HEK293 (cell line): ENCODE results near the gene GMPR.

Experiments
- CTCF ChIA-PET: fragments of 350-600 bp; formaldehyde crosslinking; extraction: SDS; loops from one replicate; lab custom pipeline; 2021; ENCODE audit warnings: antibody characterized with exemption; lab: Yijun Ruan, JAX
- POLR2A ChIA-PET: fragments of 300-600 bp; formaldehyde crosslinking; extraction: SDS; loops from one replicate; lab custom pipeline; 2020; ENCODE audit warnings: antibody characterized with exemption, inconsistent platforms; lab: Yijun Ruan, JAX
- H3K27ac ChIP-seq: fragments of 200-500 bp; sonication (Bioruptor generic); 2 replicates; pipeline ENCODE4 v1.5.1; 2014; ENCODE audit warnings: low read depth, low read length, control low read depth, inconsistent platforms; ENCODE audit errors: extremely low read depth
- H3K36me3 ChIP-seq, 2 experiments: fragments of 200-500 bp in 1 of 2; sonication (Bioruptor generic) in 1 of 2; 1 replicate in 1 of 2; 2 replicates in 1 of 2; pipeline ENCODE4 v1.5.1; 2014 to 2017; ENCODE audit warnings: inconsistent platforms in 2 of 2, low read length in 2 of 2; ENCODE audit not compliant: control insufficient read depth in 2 of 2, insufficient read depth in 1 of 2
- H3K4me1 ChIP-seq: fragments of 200-500 bp; sonication (Bioruptor generic); 2 replicates; pipeline ENCODE4 v1.5.1; 2014; ENCODE audit warnings: mild to moderate bottlenecking, low read length, inconsistent platforms; ENCODE audit not compliant: control insufficient read depth, insufficient read depth
- H3K4me3 ChIP-seq: 2 replicates; pipeline ENCODE4 v1.5.1; 2011; ENCODE audit warnings: low read depth, mild to moderate bottlenecking, control low read depth, low read length, moderate library complexity
- H3K9me3 ChIP-seq: fragments of 200-500 bp; sonication (Bioruptor generic); 2 replicates; pipeline ENCODE4 v1.5.1; 2014; ENCODE audit warnings: low read depth, low read length, inconsistent platforms; ENCODE audit not compliant: control insufficient read depth, insufficient read depth
- FEZF1 ChIP-seq: fragments of 450-650 bp; formaldehyde crosslinking; IDR thresholded peaks from 2 replicates; pipeline ENCODE4 v1.5.1; 2016; ENCODE audit warnings: missing biosample characterization, missing genetic modification characterization
- SETDB1 ChIP-seq: IDR thresholded peaks from one replicate; pipeline ENCODE4 v1.6.1; 2017; ENCODE audit warnings: mild to moderate bottlenecking, low read length, moderate library complexity, mixed read lengths; ENCODE audit not compliant: insufficient read length
- TRIM28 ChIP-seq: IDR thresholded peaks from 2 replicates; pipeline ENCODE4 v1.6.1; 2011; ENCODE audit warnings: low read length, control low read depth, borderline replicate concordance
- YY2 ChIP-seq: fragments of 450-650 bp; formaldehyde crosslinking; IDR thresholded peaks from 2 replicates; pipeline ENCODE4 v1.5.1; 2016; ENCODE audit warnings: missing biosample characterization, missing genetic modification characterization
- ZBTB8A ChIP-seq: fragments of 450-650 bp; formaldehyde crosslinking; IDR thresholded peaks from 2 replicates; pipeline ENCODE4 v1.5.1; 2016; ENCODE audit warnings: missing biosample characterization, missing genetic modification characterization
- ZNF10 ChIP-seq: fragments of 450-650 bp; formaldehyde crosslinking; IDR thresholded peaks from 2 replicates; pipeline ENCODE4 v1.5.1; 2017; ENCODE audit warnings: missing biosample characterization, missing genetic modification characterization
- ZNF138 ChIP-seq: fragments of 450-650 bp; formaldehyde crosslinking; IDR thresholded peaks from 2 replicates; pipeline ENCODE4 v1.5.1; 2016; ENCODE audit warnings: missing biosample characterization, missing genetic modification characterization, borderline replicate concordance
- ZNF146 ChIP-seq: fragments of 450-650 bp; formaldehyde crosslinking; IDR thresholded peaks from 2 replicates; pipeline ENCODE4 v1.5.1; 2016; ENCODE audit warnings: missing biosample characterization, missing genetic modification characterization
- ZNF2 ChIP-seq: fragments of 450-650 bp; formaldehyde crosslinking; IDR thresholded peaks from 2 replicates; pipeline ENCODE4 v1.5.1; 2016; ENCODE audit warnings: missing biosample characterization, missing genetic modification characterization
- ZNF302 ChIP-seq: fragments of 450-650 bp; formaldehyde crosslinking; IDR thresholded peaks from 2 replicates; pipeline ENCODE4 v1.5.1; 2016; ENCODE audit warnings: missing biosample characterization, missing genetic modification characterization, low read depth
- ZNF311 ChIP-seq: fragments of 450-650 bp; formaldehyde crosslinking; IDR thresholded peaks from 2 replicates; pipeline ENCODE4 v1.5.1; 2017; ENCODE audit warnings: missing biosample characterization, missing genetic modification characterization, borderline replicate concordance
- ZNF521 ChIP-seq: fragments of 450-650 bp; formaldehyde crosslinking; IDR thresholded peaks from 2 replicates; pipeline ENCODE4 v1.5.1; 2017; ENCODE audit warnings: missing biosample characterization, mild to moderate bottlenecking, missing genetic modification characterization
- ZNF529 ChIP-seq: fragments of 450-650 bp; formaldehyde crosslinking; IDR thresholded peaks from 2 replicates; pipeline ENCODE4 v1.5.1; 2017; ENCODE audit warnings: missing genetic modification characterization, missing biosample characterization; ENCODE audit not compliant: insufficient replicate concordance
- ZNF558 ChIP-seq: fragments of 450-650 bp; formaldehyde crosslinking; IDR thresholded peaks from 2 replicates; pipeline ENCODE4 v1.5.1; 2016; ENCODE audit warnings: missing biosample characterization, missing genetic modification characterization
- ZNF707 ChIP-seq: fragments of 450-650 bp; formaldehyde crosslinking; IDR thresholded peaks from 2 replicates; pipeline ENCODE4 v1.5.1; 2016; ENCODE audit warnings: missing biosample characterization, missing genetic modification characterization
- ZNF776 ChIP-seq: fragments of 450-650 bp; formaldehyde crosslinking; IDR thresholded peaks from 2 replicates; pipeline ENCODE4 v1.5.0; 2017; ENCODE audit warnings: missing biosample characterization, missing genetic modification characterization, borderline replicate concordance
- ZNF830 ChIP-seq: fragments of 450-650 bp; IDR thresholded peaks from 2 replicates; pipeline ENCODE4 v1.5.0; 2018; ENCODE audit warnings: missing biosample characterization, missing genetic modification characterization, low read depth, mild to moderate bottlenecking, moderate library complexity
- TF ChIP-seq, protein P1 (sequence below): fragments of 450-650 bp; formaldehyde crosslinking; IDR thresholded peaks from 2 replicates; pipeline ENCODE4 v1.5.1; 2017; ENCODE audit warnings: missing biosample characterization, mild to moderate bottlenecking, missing genetic modification characterization, moderate library complexity
- TF ChIP-seq, protein P2 (sequence below): fragments of 450-650 bp; formaldehyde crosslinking; IDR thresholded peaks from 2 replicates; pipeline ENCODE4 v1.5.1; 2016; ENCODE audit warnings: missing biosample characterization, missing genetic modification characterization, low read depth
- TF ChIP-seq, protein P3 (sequence below): fragments of 450-650 bp; formaldehyde crosslinking; IDR thresholded peaks from 2 replicates; pipeline ENCODE4 v1.5.1; 2016; ENCODE audit warnings: missing biosample characterization, missing genetic modification characterization
- TF ChIP-seq, protein P4 (sequence below): fragments of 450-650 bp; formaldehyde crosslinking; IDR thresholded peaks from 2 replicates; pipeline ENCODE4 v1.5.1; 2017; ENCODE audit warnings: missing biosample characterization, missing genetic modification characterization
- TF ChIP-seq, protein P5 (sequence below): fragments of 450-650 bp; formaldehyde crosslinking; IDR thresholded peaks from 2 replicates; pipeline ENCODE4 v1.5.1; 2016; ENCODE audit warnings: missing biosample characterization, missing genetic modification characterization, borderline replicate concordance

The GMPR gene

DNA sequence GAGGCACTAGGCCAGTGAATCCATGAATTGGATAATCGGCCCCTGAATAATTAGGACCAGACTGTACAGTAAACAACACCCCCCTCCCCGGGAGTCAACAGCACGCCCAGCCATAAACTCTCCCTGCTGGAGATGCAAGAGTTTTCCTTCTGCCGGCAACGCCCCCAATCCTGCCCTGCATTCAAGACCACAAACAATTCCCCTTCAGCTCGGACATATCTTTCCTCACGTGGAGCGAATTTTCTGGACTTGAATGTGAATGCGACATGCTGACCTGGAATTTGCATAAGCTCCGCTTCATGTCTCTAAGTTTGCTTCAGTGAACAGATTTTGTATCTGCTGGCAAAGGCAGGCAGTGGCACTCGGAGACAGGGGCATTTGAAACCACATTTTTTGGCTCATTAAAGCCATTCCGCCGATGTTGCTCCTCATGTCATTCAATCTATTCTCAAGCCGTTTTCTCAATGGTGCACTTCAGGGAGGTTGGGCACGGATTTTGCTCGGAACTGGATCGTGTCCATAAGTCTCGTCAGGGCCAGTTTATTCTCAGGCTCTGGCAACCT lies 38.0 kb upstream of the GMPR start (continued):
- TF ChIP-seq, protein P1, sequence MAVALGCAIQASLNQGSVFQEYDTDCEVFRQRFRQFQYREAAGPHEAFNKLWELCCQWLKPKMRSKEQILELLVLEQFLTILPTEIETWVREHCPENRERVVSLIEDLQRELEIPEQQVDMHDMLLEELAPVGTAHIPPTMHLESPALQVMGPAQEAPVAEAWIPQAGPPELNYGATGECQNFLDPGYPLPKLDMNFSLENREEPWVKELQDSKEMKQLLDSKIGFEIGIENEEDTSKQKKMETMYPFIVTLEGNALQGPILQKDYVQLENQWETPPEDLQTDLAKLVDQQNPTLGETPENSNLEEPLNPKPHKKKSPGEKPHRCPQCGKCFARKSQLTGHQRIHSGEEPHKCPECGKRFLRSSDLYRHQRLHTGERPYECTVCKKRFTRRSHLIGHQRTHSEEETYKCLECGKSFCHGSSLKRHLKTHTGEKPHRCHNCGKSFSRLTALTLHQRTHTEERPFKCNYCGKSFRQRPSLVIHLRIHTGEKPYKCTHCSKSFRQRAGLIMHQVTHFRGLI (tag by site-specific recombination) = peak; percentile 81
- TF ChIP-seq ZNF138 (tag by site-specific recombination) = no peak
- TF ChIP-seq ZBTB8A (tag by site-specific recombination) = no peak

DNA sequence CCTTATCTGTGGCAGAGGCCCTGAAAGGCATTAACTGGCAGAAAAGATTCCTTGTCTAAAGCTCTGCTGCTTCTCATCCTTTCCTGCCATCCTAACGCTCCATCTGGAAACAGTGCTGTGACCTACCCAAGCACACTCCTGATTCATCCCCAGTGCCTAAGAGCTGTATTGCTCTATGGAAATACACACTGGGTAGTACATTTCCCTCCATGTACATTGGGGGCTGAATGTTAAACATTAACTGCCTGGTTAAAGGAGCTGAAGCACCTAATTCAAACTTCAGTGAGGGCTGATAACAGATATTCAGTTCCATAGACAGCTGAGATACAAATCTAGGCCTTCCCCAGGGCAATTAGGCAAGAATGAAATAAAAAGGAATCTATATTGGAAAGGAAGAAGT lies 36.7 kb upstream of the GMPR start:
- Histone ChIP-seq H3K4me1 (peaks cover 18% of the 10 kb centered on the region), H3K9me3 (no peaks in the 10 kb centered on the region), H3K27ac (no peak overlapping the region), H3K4me3 (no peak overlapping the region), H3K36me3 (no peaks in the 10 kb centered on the region)
- TF ChIP-seq ZNF2 (tag by site-specific recombination) (no peak), ZNF830 (tag by site-specific recombination) (no peak), ZNF146 (tag by site-specific recombination) (no peak), ZNF707 (no peak), YY2 (no peak), ZNF302 (tag by site-specific recombination) (no peak), SETDB1 (no peak), FEZF1 (tag by site-specific recombination) (no peak), ZNF558 (tag by site-specific recombination) (no peak), ZNF776 (tag by site-specific recombination) (no peak), ZNF529 (tag by site-specific recombination) (no peak), TRIM28 (no peak), ZNF521 (tag by site-specific recombination) (no peak), ZNF10 (no peak), ZNF311 (no peak)
- TF ChIP-seq, protein P2, sequence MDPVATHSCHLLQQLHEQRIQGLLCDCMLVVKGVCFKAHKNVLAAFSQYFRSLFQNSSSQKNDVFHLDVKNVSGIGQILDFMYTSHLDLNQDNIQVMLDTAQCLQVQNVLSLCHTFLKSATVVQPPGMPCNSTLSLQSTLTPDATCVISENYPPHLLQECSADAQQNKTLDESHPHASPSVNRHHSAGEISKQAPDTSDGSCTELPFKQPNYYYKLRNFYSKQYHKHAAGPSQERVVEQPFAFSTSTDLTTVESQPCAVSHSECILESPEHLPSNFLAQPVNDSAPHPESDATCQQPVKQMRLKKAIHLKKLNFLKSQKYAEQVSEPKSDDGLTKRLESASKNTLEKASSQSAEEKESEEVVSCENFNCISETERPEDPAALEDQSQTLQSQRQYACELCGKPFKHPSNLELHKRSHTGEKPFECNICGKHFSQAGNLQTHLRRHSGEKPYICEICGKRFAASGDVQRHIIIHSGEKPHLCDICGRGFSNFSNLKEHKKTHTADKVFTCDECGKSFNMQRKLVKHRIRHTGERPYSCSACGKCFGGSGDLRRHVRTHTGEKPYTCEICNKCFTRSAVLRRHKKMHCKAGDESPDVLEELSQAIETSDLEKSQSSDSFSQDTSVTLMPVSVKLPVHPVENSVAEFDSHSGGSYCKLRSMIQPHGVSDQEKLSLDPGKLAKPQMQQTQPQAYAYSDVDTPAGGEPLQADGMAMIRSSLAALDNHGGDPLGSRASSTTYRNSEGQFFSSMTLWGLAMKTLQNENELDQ (tag by site-specific recombination) = no peak
- TF ChIP-seq, protein P3, sequence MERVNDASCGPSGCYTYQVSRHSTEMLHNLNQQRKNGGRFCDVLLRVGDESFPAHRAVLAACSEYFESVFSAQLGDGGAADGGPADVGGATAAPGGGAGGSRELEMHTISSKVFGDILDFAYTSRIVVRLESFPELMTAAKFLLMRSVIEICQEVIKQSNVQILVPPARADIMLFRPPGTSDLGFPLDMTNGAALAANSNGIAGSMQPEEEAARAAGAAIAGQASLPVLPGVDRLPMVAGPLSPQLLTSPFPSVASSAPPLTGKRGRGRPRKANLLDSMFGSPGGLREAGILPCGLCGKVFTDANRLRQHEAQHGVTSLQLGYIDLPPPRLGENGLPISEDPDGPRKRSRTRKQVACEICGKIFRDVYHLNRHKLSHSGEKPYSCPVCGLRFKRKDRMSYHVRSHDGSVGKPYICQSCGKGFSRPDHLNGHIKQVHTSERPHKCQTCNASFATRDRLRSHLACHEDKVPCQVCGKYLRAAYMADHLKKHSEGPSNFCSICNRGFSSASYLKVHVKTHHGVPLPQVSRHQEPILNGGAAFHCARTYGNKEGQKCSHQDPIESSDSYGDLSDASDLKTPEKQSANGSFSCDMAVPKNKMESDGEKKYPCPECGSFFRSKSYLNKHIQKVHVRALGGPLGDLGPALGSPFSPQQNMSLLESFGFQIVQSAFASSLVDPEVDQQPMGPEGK (tag by site-specific recombination) = no peak
- TF ChIP-seq, protein P4, sequence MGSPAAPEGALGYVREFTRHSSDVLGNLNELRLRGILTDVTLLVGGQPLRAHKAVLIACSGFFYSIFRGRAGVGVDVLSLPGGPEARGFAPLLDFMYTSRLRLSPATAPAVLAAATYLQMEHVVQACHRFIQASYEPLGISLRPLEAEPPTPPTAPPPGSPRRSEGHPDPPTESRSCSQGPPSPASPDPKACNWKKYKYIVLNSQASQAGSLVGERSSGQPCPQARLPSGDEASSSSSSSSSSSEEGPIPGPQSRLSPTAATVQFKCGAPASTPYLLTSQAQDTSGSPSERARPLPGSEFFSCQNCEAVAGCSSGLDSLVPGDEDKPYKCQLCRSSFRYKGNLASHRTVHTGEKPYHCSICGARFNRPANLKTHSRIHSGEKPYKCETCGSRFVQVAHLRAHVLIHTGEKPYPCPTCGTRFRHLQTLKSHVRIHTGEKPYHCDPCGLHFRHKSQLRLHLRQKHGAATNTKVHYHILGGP = no peak
- TF ChIP-seq, protein P5, sequence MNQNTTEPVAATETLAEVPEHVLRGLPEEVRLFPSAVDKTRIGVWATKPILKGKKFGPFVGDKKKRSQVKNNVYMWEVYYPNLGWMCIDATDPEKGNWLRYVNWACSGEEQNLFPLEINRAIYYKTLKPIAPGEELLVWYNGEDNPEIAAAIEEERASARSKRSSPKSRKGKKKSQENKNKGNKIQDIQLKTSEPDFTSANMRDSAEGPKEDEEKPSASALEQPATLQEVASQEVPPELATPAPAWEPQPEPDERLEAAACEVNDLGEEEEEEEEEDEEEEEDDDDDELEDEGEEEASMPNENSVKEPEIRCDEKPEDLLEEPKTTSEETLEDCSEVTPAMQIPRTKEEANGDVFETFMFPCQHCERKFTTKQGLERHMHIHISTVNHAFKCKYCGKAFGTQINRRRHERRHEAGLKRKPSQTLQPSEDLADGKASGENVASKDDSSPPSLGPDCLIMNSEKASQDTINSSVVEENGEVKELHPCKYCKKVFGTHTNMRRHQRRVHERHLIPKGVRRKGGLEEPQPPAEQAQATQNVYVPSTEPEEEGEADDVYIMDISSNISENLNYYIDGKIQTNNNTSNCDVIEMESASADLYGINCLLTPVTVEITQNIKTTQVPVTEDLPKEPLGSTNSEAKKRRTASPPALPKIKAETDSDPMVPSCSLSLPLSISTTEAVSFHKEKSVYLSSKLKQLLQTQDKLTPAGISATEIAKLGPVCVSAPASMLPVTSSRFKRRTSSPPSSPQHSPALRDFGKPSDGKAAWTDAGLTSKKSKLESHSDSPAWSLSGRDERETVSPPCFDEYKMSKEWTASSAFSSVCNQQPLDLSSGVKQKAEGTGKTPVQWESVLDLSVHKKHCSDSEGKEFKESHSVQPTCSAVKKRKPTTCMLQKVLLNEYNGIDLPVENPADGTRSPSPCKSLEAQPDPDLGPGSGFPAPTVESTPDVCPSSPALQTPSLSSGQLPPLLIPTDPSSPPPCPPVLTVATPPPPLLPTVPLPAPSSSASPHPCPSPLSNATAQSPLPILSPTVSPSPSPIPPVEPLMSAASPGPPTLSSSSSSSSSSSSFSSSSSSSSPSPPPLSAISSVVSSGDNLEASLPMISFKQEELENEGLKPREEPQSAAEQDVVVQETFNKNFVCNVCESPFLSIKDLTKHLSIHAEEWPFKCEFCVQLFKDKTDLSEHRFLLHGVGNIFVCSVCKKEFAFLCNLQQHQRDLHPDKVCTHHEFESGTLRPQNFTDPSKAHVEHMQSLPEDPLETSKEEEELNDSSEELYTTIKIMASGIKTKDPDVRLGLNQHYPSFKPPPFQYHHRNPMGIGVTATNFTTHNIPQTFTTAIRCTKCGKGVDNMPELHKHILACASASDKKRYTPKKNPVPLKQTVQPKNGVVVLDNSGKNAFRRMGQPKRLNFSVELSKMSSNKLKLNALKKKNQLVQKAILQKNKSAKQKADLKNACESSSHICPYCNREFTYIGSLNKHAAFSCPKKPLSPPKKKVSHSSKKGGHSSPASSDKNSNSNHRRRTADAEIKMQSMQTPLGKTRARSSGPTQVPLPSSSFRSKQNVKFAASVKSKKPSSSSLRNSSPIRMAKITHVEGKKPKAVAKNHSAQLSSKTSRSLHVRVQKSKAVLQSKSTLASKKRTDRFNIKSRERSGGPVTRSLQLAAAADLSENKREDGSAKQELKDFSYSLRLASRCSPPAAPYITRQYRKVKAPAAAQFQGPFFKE (tag by site-specific recombination) = no peak
- ChIA-PET POLR2A (interaction anchor here (1.4 to 1.6 kb wide), 2 partner anchors 73 kb away, joined by 4 to 8 read pairs; partner anchors contain the start of gene MYLIP), CTCF (interaction anchor here (0.5 to 2.9 kb wide), 13 partner anchors 19 to 1389 kb away, joined by 3 to 12 read pairs (median 4); partner anchors contain the start of gene MYLIP)
